Neural crest cell (in vitro differentiated cells): ENCODE data around the gene KXD1. TPM values are rescaled to one million over a fixed set of nuclear protein-coding genes. Genes with fewer than 3 reads are reported as not detected.

Experiments used
- DNase-seq: peaks from one replicate; pipeline ENCODE4 v3.0.0; 2021; ENCODE audit warnings: low read depth, mixed read lengths, low spot score
- H3K27ac Mint-ChIP-seq: one replicate; pipeline ENCODE4 v1.8.0; 2021; ENCODE audit warnings: mild to moderate bottlenecking, mixed read lengths; ENCODE audit not compliant: unreplicated experiment
- H3K27me3 Mint-ChIP-seq: 2 replicates; pipeline ENCODE4 v1.8.0; 2021; ENCODE audit warnings: low read depth, mild to moderate bottlenecking, mixed read lengths
- H3K36me3 Mint-ChIP-seq: 2 replicates; pipeline ENCODE4 v1.8.0; 2021; ENCODE audit warnings: low read depth, mild to moderate bottlenecking, mixed read lengths
- H3K4me1 Mint-ChIP-seq: 2 replicates; pipeline ENCODE4 v1.8.0; 2021; ENCODE audit warnings: mixed read lengths
- H3K4me3 Mint-ChIP-seq: one replicate; pipeline ENCODE4 v1.8.0; 2021; ENCODE audit warnings: mild to moderate bottlenecking, mixed read lengths
- H3K9me3 Mint-ChIP-seq: 2 replicates; pipeline ENCODE4 v1.8.0; 2021; ENCODE audit warnings: mixed read lengths
- total RNA-seq: library from RNA; stranded (reverse); gene quantifications from 2 replicates; pipeline ENCODE4 v1.2.1, GENCODE V29; 2021
- TF ChIP-seq, protein P1 (sequence below): fragments of 200-600 bp; sonication (generic); conservative IDR thresholded peaks from 2 replicates; pipeline ENCODE4 v1.5.0; 2021; ENCODE audit warnings: antibody characterized with exemption, mild to moderate bottlenecking

Gene KXD1
- total RNA-seq, 1 donor from 2014 or later, result 88.5 TPM

- DNase-seq, result peak; percentile 87
- H3K27me3 Mint-ChIP-seq, result no peaks in the 10 kb centered on the region
- no peaks in the 10 kb centered on the region for H3K36me3 Mint-ChIP-seq
- TF ChIP-seq, protein P1, sequence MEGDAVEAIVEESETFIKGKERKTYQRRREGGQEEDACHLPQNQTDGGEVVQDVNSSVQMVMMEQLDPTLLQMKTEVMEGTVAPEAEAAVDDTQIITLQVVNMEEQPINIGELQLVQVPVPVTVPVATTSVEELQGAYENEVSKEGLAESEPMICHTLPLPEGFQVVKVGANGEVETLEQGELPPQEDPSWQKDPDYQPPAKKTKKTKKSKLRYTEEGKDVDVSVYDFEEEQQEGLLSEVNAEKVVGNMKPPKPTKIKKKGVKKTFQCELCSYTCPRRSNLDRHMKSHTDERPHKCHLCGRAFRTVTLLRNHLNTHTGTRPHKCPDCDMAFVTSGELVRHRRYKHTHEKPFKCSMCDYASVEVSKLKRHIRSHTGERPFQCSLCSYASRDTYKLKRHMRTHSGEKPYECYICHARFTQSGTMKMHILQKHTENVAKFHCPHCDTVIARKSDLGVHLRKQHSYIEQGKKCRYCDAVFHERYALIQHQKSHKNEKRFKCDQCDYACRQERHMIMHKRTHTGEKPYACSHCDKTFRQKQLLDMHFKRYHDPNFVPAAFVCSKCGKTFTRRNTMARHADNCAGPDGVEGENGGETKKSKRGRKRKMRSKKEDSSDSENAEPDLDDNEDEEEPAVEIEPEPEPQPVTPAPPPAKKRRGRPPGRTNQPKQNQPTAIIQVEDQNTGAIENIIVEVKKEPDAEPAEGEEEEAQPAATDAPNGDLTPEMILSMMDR, result no peak
- H3K27ac Mint-ChIP-seq, result peak within 1 kb of the TSS; percentile 81
- H3K4me1 Mint-ChIP-seq, result peaks cover 16% of the 10 kb centered on the region
- H3K9me3 Mint-ChIP-seq, result no peaks in the 10 kb centered on the region
- H3K4me3 Mint-ChIP-seq, result peak within 1 kb of the TSS; percentile 93
These were observed 14.5 kb upstream of the KXD1 start, which contains the start of gene FKBP8 for GRCh38 chr19:18542941-18543813. Gene FKBP8, minus strand, starts transcription at chr19:18543573. Its CDS starts 1,603 bp downstream, at chr19:18541970.

GRCh38 chr19:18543814-18544475 lies 13.7 kb upstream of the KXD1 start:
- no peaks in the 10 kb centered on the region for H3K36me3 Mint-ChIP-seq
- no peaks in the 10 kb centered on the region for H3K27me3 Mint-ChIP-seq
- no peaks in the 10 kb centered on the region for H3K9me3 Mint-ChIP-seq
- peaks cover 16% of the 10 kb centered on the region for H3K4me1 Mint-ChIP-seq
- H3K27ac Mint-ChIP-seq, result no peak overlapping the region
- H3K4me3 Mint-ChIP-seq, result peak overlapping the region; percentile 93
- TF ChIP-seq, protein P1, result no peak
- DNase-seq, result no peak

GRCh38 chr19:18551631-18552030 lies 6.0 kb upstream of the KXD1 start:
- no peak for DNase-seq
- TF ChIP-seq, protein P1, result no peak
- Mint-ChIP-seq H3K36me3 (no peaks in the 10 kb centered on the region), H3K4me1 (no peaks in the 10 kb centered on the region), H3K27ac (no peak overlapping the region), H3K9me3 (no peaks in the 10 kb centered on the region), H3K27me3 (no peaks in the 10 kb centered on the region), H3K4me3 (no peak overlapping the region)

DNA sequence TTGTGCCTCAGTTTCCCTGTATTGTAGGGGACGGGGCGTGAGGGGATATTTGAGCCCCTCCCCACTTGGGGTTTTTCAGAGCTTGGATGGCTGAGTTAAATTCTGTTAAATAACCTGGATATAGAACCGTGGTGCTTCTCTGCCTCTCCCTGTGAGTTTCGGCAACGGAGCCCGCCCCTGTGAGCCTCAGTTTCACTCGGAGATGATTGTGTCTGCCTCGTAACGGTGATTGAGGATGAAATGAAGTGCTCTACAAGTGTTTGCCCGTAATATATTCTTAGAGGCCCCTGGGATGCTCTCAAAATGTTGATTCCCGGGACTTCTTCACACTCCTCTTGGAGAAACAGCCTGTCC lies 509 bp downstream of the KXD1 start:
- TF ChIP-seq, protein P1, result no peak
- H3K9me3 Mint-ChIP-seq, result no peaks in the 10 kb centered on the region
- no peaks in the 10 kb centered on the region for H3K27me3 Mint-ChIP-seq
- peak overlapping the region; percentile 93 for H3K4me3 Mint-ChIP-seq
- H3K4me1 Mint-ChIP-seq, result peaks cover 13% of the 10 kb centered on the region
- no peaks in the 10 kb centered on the region for H3K36me3 Mint-ChIP-seq
- no peak for DNase-seq
- peak overlapping the region; percentile 81 for H3K27ac Mint-ChIP-seq

DNA sequence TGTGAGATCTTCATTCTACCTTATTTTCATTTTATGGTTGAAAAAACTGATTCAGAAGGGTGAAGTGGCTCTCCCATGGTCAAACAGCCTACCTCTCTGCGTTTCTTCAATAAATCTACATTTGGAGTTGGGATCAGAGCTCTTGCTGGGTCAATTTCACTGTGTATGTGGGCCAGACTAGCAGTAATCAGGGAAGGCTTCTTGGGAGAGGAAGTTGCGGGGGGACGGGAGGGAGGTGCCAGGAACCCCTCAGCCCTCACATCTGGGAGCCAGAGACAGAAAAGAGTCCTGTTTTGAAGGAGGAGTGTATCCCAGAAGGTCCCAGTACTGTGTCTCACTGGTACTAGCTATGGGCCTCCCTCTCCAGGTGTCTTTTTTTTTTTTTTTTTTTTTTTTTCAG lies 934 bp downstream of the KXD1 start:
- Mint-ChIP-seq H3K4me3 (peak overlapping the region; percentile 93), H3K27me3 (no peaks in the 10 kb centered on the region), H3K9me3 (no peaks in the 10 kb centered on the region), H3K36me3 (no peaks in the 10 kb centered on the region), H3K4me1 (peaks cover 13% of the 10 kb centered on the region), H3K27ac (peak overlapping the region; percentile 2)
- TF ChIP-seq, protein P1, result no peak
- DNase-seq, result no peak
